Keratinocyte (primary cell): Measurements from ENCODE around the gene FGF5. TPM values are rescaled to one million over a fixed set of nuclear protein-coding genes. Genes with fewer than 3 reads are reported as not detected.

Source experiments
- DNase-seq: peaks from one replicate; pipeline ENCODE4 v3.0.0-alpha.2; 2011; ENCODE audit warnings: low read depth, missing footprints, low spot score
- FAIRE-seq: peaks from 2 replicates; lab custom pipeline; 2011; peaks lifted over from hg19 to GRCh38; lab: Jason Lieb, UNC
- H2AFZ ChIP-seq: 2 replicates; pipeline ENCODE4 v1.6.0; 2012; ENCODE audit warnings: low read length, control low read depth, inconsistent platforms; ENCODE audit not compliant: control insufficient read depth
- H3K27ac ChIP-seq: 2 replicates; pipeline ENCODE4 v1.5.1; 2011; ENCODE audit warnings: low read length; ENCODE audit not compliant: control insufficient read depth, insufficient read depth
- H3K27me3 ChIP-seq: 3 replicates; pipeline ENCODE4 v1.6.0; 2011; ENCODE audit warnings: low read length; ENCODE audit not compliant: control insufficient read depth, insufficient read depth; ENCODE audit errors: extremely low read depth
- H3K36me3 ChIP-seq, 2 experiments: 2 replicates in 1 of 2; 3 replicates in 1 of 2; pipeline ENCODE4 v1.5.1; 2011; ENCODE audit warnings: low read length in 2 of 2, mild to moderate bottlenecking in 1 of 2; ENCODE audit not compliant: control insufficient read depth in 2 of 2, insufficient read depth in 2 of 2; ENCODE audit errors: extremely low read depth in 1 of 2
- H3K4me1 ChIP-seq: 3 replicates; pipeline ENCODE4 v1.5.1; 2011; ENCODE audit warnings: low read length; ENCODE audit not compliant: control insufficient read depth, insufficient read depth; ENCODE audit errors: extremely low read depth
- H3K4me2 ChIP-seq: 3 replicates; pipeline ENCODE4 v1.6.0; 2011; ENCODE audit warnings: low read depth, low read length; ENCODE audit not compliant: control insufficient read depth, insufficient read depth; ENCODE audit errors: extremely low read depth
- H3K4me3 ChIP-seq, 3 experiments: fragments of 200-600 bp in 1 of 3; sonication (generic) in 1 of 3; 2 replicates in 2 of 3; 3 replicates in 1 of 3; pipeline ENCODE4 v1.5.1; 2011 to 2016; ENCODE audit warnings: low read length in 3 of 3, mild to moderate bottlenecking in 3 of 3, control low read depth in 2 of 3, inconsistent platforms in 1 of 3, low read depth in 1 of 3, mixed read lengths in 1 of 3, mixed run types in 1 of 3, moderate library complexity in 1 of 3; ENCODE audit not compliant: control insufficient read depth in 2 of 3, insufficient read depth in 2 of 3; ENCODE audit errors: extremely low read depth in 1 of 3
- H3K79me2 ChIP-seq: 2 replicates; pipeline ENCODE4 v1.6.0; 2012; ENCODE audit warnings: low read length; ENCODE audit not compliant: control insufficient read depth, insufficient read depth
- H3K9ac ChIP-seq: 3 replicates; pipeline ENCODE4 v1.6.0; 2011; ENCODE audit warnings: low read length; ENCODE audit not compliant: control insufficient read depth, insufficient read depth; ENCODE audit errors: extremely low read depth
- H3K9me1 ChIP-seq: 3 replicates; pipeline ENCODE4 v1.6.0; 2011; ENCODE audit warnings: low read length; ENCODE audit not compliant: control insufficient read depth, insufficient read depth; ENCODE audit errors: extremely low read depth
- H3K9me3 ChIP-seq: 2 replicates; pipeline ENCODE4 v1.5.1; 2012; ENCODE audit warnings: low read depth, low read length; ENCODE audit not compliant: control insufficient read depth
- H4K20me1 ChIP-seq: 3 replicates; pipeline ENCODE4 v1.6.0; 2011; ENCODE audit warnings: low read length; ENCODE audit not compliant: control insufficient read depth, insufficient read depth; ENCODE audit errors: extremely low read depth
- CTCF ChIP-seq, 3 experiments: IDR thresholded peaks in 1 of 3; conservative IDR thresholded peaks in 1 of 3; optimal IDR thresholded peaks in 1 of 3; 2 replicates in 2 of 3; 3 replicates in 1 of 3; pipeline versions ENCODE3 to v1.5.1; 2011; ENCODE audit warnings: low read length in 3 of 3, mild to moderate bottlenecking in 3 of 3, moderate library complexity in 2 of 3, control low read depth in 1 of 3, inconsistent platforms in 1 of 3; ENCODE audit not compliant: insufficient read depth in 2 of 3; ENCODE audit errors: extremely low read depth in 1 of 3
- EZH2 ChIP-seq: IDR thresholded peaks from one replicate; pipeline ENCODE4 v1.6.1; 2012; ENCODE audit warnings: inconsistent platforms, mild to moderate bottlenecking, low read length, moderate library complexity
- dilution Hi-C: fragments of 300-500 bp; cut with MboI; formaldehyde crosslinking; loops from one replicate; pipeline ENCODE4 v1.7.0; 2020; ENCODE audit warnings: low sequenced_read_pairs; ENCODE audit not compliant: extremely low pct_ligation_motif_present
- polyA plus RNA-seq, 5 experiments: library from polyadenylated mRNA; depleted of rRNA in 3 of 5; stranded (reverse) in 3 of 5; stranded (forward) in 1 of 5; unstranded in 1 of 5; fragments of >200 nt; gene quantifications; 1 replicate in 1 of 5; 2 replicates in 3 of 5; 3 replicates in 1 of 5; pipeline versions ENCODE4 v1.2.1 to v1.2.3, GENCODE V29; 2011 to 2012; ENCODE audit warnings: missing spikeins in 2 of 5, low read depth in 1 of 5, low replicate concordance in 1 of 5

The FGF5 gene
- polyA plus RNA-seq, 1 donor (not counting 4 experiments of a cell fraction or from before 2014, with no cell fraction given), result 3.9 TPM

GRCh38 chr4:80340036-80340435, 73.6 kb downstream of the FGF5 start:
- no peak for FAIRE-seq

More at GRCh38 chr4:80340036-80340435, 73.6 kb downstream of the FGF5 start:
- Histone ChIP-seq H3K9ac (no peak overlapping the region), H3K9me3 (no peaks in the 10 kb centered on the region), H3K4me2 (no peak overlapping the region), H4K20me1 (no peaks in the 10 kb centered on the region), H3K4me1 (peaks cover 9% of the 10 kb centered on the region), H3K27ac (no peak overlapping the region), H3K79me2 (no peaks in the 10 kb centered on the region), H2AFZ (no peak overlapping the region), H3K36me3 (no peaks in the 10 kb centered on the region), H3K4me3 (no peak overlapping the region), H3K9me1 (no peaks in the 10 kb centered on the region), H3K27me3 (peaks cover 4% of the 10 kb centered on the region)
- TF ChIP-seq EZH2 (no peak), CTCF (optimal IDR thresholded peaks at IDR 0.05 in 1 of 3, IDR thresholded peaks at IDR 0.05 in 1 of 3, conservative IDR thresholded peaks at IDR 0.05 in 1 of 3; ENCODE audit: extremely low read depth in 1 of 3, insufficient read depth in 2 of 3, low read length in 3 of 3) (no peak)
- no peak for DNase-seq
- dilution Hi-C loops, result no loop called here

Other genes with a start within 250 kb of the FGF5 start
- gene ANTXR2, start 193.4 kb upstream of the FGF5 start, polyA plus RNA-seq, result 41.3 to 109 TPM (median 89.1 TPM) in 3 replicates
- 3.1 to 4.3 TPM (median 3.5 TPM) in 3 replicates for gene PRDM8, start 69.2 kb upstream of the FGF5 start, polyA plus RNA-seq
- gene CFAP299, start 69.1 kb downstream of the FGF5 start, polyA plus RNA-seq, result 0.14 to 0.24 TPM in 2 of 3 replicates, not detected in the other